NCI-H1417 (cell line): ENCODE results near the gene TPRX1.
"Not testable (repeated sequence)": the region's sequence is repeated elsewhere in the genome, so short reads cannot be mapped to it uniquely, and the experiment has no call there.

Experiments
- DNase-seq, 3 experiments: peaks; one replicate each; lab custom pipeline; 2025; lab: John Stamatoyannopoulos, UW

The TPRX1 gene

GRCh38 chr19:47804451-47804850 lies at the start of gene TPRX1:
TSS of gene TPRX1 (minus strand) at chr19:47804551. CDS start at chr19:47804539, 12 bp downstream.
- DNase-seq: not testable (repeated sequence)

- no peak for DNase-seq
Measured at GRCh38 chr19:47853003-47853402, 48.7 kb upstream of the TPRX1 start.

DNA sequence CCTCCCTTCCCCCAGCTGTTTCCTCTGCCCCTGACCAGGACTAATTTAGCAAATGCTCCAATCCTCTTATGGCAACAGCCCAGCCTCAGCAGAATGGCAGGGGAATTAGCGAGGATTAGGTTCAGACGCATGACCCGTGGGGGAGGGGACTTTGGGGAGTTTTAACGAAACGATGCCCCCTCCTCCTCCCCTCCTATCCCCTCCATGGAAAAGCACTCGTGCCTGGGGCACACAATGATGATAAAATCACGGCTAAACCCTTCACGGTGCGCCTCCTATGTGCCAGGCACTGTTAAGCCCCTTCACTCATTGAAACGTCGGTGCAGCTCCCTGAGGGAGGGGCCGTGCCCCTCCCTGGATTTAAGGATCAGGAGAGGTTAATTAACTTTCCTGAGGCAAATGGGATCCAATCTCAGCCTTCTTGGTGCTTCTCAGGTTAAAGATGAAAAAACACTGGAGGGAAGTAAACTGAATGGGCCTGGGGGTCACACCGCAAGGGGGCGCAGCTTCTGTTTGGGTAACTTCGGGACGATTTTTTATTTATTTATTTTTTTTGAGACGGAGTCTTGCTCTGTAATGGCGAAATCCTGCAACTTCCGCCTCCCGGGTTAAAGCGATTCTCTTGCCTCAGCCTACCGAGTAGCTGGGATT lies 44.6 kb upstream of the TPRX1 start:
- no peak for DNase-seq

DNA sequence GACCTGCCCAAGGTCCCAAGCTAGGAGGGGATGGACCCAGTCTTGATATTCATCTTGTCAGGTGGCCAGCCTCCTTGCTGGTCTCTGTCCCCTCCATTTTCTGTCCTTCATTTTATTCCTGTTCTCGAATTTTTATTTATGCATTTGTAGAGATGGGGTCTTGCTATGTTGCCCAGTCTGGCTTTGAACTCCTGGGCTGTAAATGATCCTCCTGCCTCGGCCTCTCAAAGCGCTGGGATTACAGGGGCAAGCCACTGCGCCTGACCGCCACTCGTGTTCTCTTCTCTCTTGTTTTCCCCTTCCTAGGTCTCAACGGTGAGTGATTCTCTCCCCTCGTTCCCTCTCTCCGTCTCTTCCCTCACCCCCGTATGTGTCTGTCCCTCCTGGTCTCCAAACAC lies 44.1 kb upstream of the TPRX1 start:
- DNase-seq: no peak

DNA sequence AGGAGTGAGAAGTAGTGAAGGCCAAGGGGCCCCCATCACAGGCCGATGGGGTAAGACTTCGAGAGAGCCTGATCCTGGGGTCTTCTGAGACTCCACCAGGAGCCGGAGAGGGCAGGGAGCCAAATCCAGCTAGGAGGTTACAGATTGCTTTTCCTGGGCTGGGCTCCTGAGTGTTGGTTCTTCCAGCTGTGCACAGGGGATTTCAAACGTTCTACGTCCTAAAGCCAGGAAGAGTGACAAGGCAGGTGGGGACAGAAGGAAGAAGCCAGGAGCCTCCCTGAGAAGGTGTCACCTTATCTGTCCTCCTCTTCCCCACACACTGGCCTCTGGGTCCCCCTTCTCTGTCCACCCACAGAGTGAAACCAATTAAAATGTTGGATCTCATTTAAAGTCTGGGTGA lies 38.6 kb upstream of the TPRX1 start:
- no peak for DNase-seq

- no peak for DNase-seq
Measured at GRCh38 chr19:47839913-47840312, 35.6 kb upstream of the TPRX1 start.

DNA sequence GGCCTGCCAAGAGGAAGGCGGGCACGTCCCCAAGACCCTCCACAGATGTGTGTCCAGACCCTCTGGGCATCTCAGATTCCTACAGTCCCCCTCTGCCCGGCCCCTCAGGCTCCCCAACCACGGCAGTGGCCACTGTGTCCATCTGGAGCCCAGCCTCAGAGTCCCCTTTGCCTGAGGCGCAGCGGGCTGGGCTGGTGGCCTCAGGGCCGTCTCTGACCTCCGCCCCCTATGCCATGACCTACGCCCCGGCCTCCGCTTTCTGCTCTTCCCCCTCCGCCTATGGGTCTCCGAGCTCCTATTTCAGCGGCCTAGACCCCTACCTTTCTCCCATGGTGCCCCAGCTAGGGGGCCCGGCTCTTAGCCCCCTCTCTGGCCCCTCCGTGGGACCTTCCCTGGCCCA lies 35.1 kb upstream of the TPRX1 start:
- DNase-seq: no peak

DNA sequence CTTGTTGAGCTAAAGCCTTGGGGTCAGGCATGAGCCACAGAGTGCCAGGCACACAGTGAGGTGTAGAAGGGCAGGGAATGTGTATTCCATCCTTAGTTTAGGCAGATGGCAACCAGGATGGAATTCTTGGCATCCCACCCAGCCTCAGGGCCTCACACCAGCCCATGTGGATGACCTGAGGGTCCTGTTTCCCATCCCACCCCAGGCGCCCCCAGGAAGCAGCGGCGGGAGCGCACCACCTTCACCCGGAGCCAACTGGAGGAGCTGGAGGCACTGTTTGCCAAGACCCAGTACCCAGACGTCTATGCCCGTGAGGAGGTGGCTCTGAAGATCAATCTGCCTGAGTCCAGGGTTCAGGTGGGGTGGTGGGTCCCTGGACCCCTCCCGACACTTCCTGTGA lies 31.7 kb upstream of the TPRX1 start:
- DNase-seq: no peak

- no peak for DNase-seq
Measured at GRCh38 chr19:47832723-47833122, 28.4 kb upstream of the TPRX1 start.

GRCh38 chr19:47826800-47827199 lies 22.4 kb upstream of the TPRX1 start:
- no peak for DNase-seq

- DNase-seq: no peak
Measured at GRCh38 chr19:47824396-47824795, 20.0 kb upstream of the TPRX1 start.

DNA sequence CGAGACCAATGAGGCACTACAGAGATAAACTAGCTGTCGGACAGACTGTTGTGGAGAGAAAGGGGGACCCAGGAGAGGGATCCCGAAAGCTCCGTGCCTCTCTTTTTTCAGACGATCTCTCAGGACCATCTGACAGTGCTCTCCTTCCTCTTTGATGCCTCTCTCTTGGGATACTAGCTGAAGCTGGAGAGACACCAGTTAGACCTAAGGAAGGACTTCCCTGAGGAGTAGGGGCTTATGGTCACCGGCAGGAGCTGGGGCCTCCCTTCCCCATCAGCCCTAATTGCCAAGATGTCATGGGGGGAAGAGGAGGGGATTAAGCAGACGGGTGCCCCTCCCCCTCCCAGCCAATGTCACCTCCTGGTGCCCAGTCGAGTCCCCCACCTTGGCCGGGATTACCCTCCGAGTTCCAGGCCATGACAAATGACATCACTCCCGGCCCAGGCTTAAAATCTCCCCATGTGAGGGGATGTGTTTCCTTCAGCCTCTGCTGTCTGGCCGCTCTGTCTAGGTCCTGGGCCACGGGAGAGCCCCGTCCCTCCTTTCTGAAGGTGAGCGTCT lies 17.2 kb upstream of the TPRX1 start, which contains the start of gene CRX:
Gene CRX, plus strand, starts transcription at position 478 of the 561 bp plus-strand sequence. CDS start 12,507 bp downstream, outside the sequence.
- no peak for DNase-seq

DNA sequence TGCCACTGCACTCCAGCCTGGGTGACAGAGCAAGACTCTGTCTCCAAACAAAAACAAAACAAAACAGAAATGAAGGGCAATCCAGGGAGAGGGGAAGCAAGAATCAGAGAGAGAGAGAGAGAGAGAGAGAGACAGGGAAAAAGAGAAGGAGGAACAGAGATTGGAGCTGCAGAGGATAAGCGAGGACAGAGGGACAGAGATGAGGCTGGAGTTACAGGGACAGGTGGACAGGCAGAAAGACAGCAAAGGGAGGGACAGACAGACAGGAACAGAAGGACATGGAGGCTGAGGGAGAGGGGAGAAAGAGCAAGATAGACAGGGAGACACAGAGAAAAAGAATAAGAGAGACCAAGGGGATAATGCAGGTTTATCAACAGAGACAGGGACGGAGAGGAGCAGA lies 16.1 kb upstream of the TPRX1 start:
- no peak for DNase-seq

DNA sequence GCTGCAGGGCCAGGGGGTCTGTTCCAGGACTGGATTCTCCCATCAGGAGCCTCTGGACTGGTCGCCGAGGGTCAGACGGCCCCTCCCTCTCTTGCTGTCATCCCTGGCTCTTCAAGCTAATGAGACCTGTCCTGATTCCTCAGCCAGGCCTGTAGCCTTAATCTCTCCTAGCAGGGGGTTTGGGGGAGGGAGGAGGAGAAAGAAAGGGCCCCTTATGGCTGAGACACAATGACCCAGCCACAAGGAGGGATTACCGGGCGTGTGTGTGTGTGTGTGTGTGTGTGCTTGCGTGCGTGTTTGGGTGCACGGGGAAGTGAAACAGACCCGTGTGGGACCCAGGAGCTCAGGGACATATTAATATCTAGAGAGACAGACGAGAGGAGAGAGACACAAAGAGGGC lies 15.5 kb upstream of the TPRX1 start:
- DNase-seq: no peak

- not testable (repeated sequence) for DNase-seq
Measured at GRCh38 chr19:47818221-47818620, 13.9 kb upstream of the TPRX1 start.

DNA sequence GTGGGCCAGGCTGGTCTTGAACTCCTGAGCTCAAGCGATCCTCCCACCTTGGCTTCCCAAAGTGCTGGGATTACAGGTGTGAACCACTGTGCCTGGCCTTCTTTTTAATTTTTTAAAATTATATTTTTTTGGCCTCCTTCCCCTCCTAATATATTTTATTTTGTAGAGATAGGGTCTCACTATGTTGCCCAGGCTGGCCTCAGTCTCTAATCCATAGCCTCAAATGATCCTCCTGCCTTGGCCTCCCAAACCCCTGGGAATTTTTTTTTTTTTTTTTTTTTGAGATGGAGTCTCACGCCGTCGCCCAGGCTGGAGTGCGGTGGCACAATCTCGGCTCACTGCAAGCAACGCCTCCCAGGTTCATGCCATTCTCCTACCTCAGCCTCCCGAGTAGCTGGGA lies 11.9 kb upstream of the TPRX1 start:
- DNase-seq: not testable (repeated sequence)

GRCh38 chr19:47813995-47814328 lies 9.6 kb upstream of the TPRX1 start:
- DNase-seq: no peak

GRCh38 chr19:47813304-47813994 lies 9.1 kb upstream of the TPRX1 start:
- DNase-seq: peak; percentile 5 to 49 (median 43)

- no peak for DNase-seq
Measured at GRCh38 chr19:47806435-47806834, 2.1 kb upstream of the TPRX1 start.

- no peak for DNase-seq
Measured at GRCh38 chr19:47805313-47805712, 962 bp upstream of the TPRX1 start.

- not testable (repeated sequence) for DNase-seq
Measured at GRCh38 chr19:47803671-47804070, 680 bp downstream of the TPRX1 start.

DNA sequence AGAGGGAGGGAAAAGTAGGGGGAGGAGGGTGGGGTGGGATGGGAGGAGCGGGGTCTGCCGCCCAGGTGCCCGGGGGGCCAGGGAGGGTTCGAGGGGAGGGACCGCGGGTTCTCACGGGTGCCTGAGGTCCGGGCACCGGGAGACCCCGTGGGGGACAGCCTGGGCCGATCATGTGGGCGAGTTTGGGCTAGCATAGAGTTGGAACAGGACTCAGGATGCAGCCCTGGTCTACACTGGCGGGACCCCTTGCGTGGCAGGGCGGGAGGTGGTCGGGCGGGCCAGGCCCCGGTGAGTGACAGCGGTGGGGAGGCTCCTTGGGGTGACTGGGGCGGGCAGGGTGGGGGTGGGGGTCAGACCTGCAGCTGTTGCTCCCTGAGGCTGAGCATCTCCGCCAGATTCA lies 1.2 kb downstream of the TPRX1 start:
- not testable (repeated sequence) for DNase-seq

GRCh38 chr19:47802521-47803043 lies 1.8 kb downstream of the TPRX1 start:
- DNase-seq: no peak
